ENCODE measurements around the gene SUSD1.
"Not testable (repeated sequence)": the region's sequence is repeated elsewhere in the genome, so short reads cannot be mapped to it uniquely, and the experiment has no call there.

Gene SUSD1

DNA sequence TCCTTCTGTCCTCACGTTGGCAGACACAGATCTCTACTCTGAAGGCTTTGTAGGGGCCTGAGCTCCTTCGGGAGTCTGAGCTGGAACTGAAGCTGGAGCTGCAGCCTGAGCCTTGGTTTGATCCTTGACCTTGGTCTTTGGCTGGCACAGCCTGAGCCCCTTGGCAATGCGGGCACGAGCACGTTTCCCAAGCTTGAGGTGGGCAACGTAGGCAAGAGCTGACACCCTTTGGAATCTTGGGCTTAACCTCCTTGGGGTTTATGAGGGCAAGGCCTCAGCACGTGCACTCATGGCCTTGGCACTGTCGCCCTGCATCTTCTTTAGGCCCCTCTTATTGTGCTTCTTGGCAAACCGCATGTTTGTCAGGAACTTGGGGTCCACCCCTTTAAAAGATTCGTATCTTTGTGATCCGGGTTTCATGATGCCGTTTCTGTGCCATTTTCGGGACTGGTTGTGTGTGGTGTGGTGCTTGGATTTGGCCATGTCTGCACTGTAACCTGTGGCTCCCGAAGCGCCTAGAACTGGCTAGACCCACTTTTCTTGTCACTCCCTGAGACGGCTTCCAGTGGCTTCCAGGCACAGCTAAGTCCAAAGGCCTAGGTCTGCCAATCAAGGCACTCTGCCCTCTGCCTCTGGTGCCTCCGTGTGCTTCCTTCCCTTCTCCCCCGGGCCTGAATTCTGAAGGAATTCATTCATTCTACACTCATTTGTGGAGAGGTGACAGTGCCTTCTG is 1.4 kb downstream of the SUSD1 start:
- DNase-seq (ENCODE audit: low read depth) = no peak

DNA sequence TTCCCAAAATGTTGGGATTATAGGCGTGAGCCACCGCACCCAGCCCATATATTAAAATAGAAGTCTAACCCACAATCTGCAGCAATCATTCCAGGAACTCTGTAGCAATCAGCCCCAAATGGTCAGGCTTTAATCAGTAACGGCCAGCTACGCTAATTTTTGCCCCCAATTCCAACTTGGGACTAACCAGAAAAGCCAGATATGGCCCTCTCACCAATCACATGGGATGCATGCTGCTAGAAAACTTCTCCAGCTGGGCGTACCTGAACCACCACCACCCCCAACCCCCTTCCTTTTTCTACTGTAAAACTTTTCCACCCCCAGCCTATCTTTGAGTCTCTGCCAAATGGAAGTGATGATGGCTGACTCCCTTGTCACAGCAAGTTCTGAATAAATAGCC is 4.1 kb downstream of the SUSD1 start:
- DNase-seq (ENCODE audit: low read depth) = no peak

DNA sequence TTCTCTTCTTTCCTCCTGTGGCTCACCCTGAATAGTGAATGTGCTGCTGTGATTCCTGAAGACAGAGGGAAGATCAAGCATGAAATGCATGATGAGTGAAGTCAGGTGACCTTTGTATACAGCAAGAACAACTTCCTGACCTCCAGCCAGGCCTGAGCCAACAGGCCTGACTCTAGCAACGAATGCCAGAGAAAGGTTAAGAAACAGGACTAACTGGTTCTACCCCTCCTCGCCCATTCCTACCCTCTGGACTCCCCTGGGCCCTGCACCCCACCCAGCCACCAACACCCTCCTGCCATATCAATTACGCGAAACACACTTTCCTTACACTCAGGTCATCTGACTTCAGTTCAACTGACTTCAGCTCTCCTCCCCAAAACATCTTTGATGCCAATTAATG is 4.9 kb downstream of the SUSD1 start:
- no peak for DNase-seq (ENCODE audit: low read depth)

DNA sequence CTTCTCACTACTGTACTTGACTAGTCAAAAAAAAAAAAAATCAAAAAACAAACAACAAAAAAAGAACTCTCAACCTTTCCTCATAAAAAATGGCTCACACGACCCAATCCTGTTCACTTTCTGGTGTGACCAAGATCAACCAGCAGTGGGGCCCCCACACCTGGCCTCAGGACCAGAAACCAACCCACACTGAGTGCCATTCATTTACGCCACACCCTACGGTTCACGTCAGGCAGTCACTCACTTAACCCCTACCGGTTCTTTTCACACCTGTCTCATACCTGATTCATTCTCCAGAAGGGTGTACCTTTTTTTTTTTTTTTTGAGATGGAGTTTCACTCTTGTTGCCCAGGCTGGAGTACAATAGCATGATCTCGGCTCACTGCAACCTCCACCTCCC is 5.7 kb downstream of the SUSD1 start:
- no peak for DNase-seq (ENCODE audit: low read depth)

DNA sequence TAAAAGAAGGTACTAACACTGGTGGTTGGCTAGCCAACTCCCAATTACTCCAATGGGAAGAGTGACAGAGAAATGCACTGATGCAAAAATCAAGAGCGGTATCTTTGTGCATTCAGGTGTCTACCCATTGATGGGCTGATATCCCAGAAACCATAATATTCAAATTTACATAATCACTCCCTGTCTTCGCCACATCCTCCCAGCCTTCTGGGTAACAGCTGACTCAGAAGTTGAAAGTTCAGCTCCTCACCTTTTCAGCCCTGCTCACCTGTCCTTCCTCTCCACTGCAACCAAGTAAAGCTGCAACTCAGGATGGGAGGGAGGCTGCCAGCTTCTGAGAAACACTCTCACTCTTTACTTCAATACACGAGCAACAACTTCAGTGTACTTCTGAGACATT is 6.9 kb downstream of the SUSD1 start:
- DNase-seq (ENCODE audit: low read depth) = no peak

DNA sequence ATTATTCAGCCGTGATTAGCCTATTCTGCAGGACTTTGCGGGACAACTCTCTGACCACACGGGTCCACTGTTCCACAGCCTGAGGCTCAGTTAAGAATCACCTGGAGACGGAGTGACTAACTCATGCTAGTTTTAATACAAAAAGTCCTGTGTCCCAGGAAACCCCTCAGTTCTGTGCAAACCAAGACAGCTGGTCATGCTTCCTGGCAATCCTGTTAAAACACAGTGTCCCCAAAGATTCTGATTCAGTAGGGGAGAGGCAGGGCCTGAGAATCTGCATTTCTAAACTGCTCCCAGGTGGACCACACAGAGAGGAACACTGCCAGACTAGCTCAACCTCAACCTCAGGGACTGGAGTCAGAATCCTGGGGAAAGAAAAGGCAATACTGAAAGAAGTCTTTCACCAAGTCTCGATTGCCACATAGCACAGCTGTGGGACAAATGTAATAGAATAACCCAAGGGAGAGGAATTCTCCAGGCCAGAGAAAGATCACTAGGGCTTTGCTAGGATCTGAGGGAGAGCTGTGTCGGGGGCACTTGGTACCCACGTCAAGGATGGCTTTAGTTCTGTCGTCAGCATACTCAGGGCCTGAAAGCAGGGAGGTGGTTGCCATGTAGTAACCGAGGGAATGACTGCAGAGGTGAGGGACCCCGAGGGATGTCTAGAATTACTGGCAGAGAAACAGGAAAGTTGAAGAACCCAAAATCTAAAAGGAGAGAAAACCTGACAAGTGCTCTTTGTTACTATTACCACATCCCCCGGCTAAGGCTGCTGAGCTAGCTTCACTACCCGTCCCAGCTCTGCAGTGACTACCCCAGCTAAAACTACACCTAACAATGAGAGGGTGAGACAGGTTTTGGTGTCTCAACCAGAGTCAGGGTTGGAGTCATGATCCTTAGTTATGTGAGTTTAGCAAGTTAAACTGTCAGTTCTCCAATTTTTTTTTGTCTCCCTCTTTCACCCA is 8.6 kb downstream of the SUSD1 start:
- no peak for DNase-seq (ENCODE audit: low read depth)

DNA sequence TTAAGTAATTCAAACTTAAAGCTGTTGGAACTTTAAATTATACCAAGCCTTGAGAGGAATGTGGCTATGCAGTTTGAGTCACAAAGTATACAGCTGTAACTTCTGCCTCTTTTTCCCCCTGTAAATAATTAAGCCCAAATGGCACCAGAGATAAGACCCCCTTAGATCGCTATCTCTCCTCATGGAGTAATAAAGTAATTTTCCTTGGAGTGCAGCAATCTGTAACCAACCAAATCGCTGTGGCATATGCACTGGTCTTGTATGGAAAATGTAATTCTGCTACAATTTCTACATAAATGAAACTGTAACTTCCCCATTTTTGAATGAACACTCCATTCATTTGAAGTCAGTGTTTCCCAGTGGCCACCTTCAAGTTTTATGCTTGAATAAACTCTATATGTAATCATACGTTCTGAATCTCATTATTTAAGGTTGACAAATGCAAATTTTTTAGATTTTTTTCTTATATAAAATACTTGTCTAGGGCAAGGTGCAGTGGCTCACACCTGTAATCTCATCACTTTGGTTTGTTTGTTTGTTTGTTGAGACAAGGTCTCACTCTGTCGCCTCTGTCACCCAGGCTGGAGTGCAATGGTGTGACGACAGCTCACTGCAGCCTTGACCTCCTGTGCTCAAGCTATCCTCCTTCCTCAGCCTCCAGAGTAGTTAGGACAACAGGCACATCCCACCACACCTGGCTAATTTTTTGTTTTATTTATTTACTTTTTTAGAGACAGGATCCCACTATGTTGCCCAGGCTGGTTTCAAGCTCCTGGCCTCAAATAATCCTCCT is 12.3 kb downstream of the SUSD1 start:
- no peak for DNase-seq (ENCODE audit: low read depth)

DNA sequence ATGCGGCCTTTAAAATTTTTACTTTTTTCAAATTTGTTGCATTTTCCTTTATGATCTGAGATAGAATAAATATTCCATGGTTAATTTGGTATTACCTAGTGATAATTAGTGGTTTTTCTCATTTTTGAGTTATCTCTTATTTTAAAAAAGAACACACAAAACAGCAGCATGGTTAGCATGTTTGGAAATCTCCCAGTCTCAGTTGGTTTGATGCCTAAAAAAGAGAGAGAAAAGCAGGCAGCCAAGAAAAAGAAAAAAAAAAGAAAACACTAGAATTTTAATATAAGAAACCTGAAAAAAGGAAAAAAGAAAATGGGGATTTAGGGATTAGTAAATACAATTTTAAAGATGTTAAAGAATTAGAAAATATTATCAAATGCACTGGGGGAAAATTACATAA is 15.3 kb downstream of the SUSD1 start:
- no peak for DNase-seq (ENCODE audit: low read depth)

DNA sequence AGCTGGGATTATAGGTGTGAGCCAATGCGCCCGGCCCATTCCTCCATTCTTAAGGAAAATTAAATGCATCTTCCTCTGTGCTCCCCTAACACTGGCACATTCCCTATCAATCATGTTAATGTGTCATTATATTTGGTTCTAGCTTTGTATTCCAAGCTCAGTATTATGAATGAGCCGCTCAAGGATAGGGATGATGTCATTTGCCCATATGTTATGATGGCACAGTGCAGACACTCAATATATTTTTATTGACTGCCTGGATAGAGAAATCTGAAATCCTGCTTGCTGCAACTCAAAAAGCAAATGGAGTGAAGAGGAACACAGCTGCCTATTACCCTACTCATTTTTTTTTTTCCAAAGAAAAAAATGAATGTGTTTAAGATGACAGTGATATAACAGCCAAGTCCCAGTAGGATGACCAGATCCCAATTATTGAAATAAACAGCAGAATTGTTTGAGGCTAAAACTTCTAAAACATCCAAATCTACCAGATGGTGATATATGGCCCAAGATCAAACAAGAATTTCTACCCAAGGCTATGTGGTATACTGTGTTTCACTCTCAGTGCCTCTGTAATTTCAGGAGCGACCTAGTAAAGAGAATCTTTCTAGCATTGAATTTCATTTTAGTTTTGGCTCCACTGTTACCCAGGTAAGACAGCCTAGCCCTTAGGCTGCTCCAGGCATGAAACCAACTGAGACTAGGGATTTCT is 16.3 kb downstream of the SUSD1 start:
- no peak for DNase-seq (ENCODE audit: low read depth)

DNA sequence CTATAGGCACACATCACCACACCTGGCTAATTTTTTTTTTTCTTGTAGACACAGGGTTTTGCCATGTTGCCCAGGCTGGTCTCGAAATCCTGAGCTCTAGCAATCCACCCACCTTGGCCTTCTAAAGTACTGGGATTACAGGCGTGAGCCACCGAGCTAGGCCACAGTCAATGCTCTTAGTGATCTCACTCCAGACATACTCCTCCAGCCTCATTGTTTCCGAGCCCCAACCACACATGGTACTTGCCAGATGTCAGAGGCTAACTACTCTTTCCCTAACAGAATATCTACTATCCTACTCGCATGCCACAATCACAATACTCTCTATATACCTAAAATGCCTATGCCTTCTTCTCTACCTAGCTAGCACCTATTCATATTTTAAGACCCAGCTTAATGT is 17.1 kb downstream of the SUSD1 start:
- DNase-seq (ENCODE audit: low read depth) = no peak

DNA sequence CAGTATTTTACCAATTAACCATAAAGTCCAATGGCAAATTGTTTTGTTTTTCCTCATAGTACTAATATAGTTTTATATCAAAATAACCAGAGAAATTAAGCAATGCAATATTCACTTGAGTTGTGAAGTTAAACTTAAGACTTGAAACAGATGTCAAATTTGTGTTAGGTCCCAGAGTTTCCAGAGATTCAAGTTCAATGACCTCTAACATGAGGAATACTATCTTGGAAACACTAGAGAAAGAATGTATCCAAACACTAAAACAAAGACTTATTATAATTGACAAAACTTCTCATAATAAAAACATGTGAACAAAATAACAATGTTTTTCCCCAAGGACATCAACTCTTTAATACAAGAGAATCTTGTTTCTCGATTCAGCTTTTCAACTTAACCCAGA is 18.0 kb downstream of the SUSD1 start:
- no peak for DNase-seq (ENCODE audit: low read depth)

DNA sequence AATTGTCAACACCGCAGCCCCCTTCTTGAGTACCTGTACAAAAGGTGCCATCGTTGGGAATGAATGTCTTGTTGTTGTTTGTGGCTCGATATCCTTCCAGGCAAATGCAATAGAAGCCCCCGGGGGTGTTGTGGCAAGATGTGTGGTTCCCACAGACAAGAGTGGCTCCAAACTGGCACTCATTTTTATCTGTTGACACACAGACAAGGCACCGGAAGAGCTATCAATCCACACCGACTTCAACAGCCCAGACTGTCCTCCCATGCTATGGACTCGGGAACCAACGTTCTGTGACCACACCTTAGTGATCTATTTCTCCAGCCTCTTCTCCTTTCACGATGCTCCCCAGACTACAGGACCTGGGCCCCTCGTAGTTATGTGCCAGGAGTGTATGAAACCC is 25.9 kb downstream of the SUSD1 start:
- no peak for DNase-seq (ENCODE audit: low read depth)

DNA sequence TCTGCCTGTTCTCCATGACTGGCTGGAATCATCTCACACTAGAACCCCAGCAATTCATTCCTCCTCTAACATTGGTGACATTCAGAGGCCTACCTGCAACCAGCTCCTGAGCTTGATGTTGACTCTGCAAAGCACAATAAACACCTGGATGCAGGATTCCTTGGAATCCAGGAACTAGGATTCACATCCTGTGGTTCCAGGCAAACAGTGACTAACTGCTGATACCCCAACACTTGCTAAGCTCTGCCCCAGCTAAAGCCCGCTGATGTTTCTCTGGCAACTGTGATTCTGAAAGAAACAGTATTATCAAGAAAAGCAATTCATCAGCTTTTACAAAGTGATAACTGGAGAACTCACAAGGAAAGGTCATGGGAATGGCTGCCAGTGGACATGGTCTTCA is 29.2 kb downstream of the SUSD1 start:
- no peak for DNase-seq (ENCODE audit: low read depth)

DNA sequence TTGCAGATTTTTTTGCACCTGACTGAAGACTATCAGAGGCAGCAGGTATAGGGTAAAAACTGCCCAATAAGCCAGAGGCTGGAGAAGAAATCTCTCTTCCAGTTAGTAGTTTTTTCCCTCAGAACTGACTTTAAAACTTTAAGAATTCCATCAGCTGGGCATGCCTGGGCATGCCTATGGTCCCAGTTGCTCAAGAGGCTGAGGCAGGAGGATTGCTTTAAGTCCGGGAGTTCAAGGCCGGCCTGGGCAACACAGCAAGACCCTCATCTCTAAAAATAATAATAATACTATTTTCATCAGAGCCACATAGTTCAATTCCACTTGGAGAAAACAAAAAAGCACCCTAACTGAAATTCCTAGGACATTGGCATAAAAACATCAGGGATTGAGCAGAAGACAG is 30.3 kb downstream of the SUSD1 start:
- no peak for DNase-seq (ENCODE audit: low read depth)

DNA sequence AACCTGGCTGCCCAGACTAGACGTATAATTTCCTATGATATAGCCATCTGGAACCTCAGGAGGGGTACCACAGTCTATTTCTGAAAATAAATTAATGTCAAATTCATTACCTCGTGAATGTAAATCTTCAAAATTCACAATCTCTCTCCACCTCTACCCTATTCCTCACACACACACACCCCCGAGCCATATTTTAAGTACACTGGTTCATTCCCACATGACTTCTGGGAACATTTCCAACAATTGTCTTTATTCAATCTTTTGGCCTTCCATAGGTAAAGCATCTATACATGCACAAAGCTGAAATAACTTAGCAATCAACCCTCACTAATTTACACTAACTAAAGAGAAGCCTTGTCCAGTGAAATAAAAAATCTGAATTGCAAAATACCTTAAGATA is 32.7 kb downstream of the SUSD1 start:
- no peak for DNase-seq (ENCODE audit: low read depth)

DNA sequence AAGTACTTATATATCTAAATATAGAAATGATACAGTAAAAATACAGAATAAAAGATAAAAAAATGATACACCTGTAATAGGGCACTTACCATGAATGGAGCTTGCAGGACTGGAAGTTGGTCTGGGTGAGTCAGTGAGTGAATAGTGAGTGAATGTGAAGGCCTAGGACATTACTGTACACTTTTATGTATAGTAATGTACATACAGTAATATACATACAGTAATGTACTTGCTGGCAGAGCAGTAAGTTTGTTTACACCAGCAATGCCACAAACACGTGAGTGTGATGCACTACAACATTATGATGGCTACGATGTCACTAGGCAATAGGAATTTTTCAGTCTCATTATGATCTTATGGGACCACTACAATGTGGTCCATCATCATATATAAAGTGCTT is 34.2 kb downstream of the SUSD1 start:
- no peak for DNase-seq (ENCODE audit: low read depth)

DNA sequence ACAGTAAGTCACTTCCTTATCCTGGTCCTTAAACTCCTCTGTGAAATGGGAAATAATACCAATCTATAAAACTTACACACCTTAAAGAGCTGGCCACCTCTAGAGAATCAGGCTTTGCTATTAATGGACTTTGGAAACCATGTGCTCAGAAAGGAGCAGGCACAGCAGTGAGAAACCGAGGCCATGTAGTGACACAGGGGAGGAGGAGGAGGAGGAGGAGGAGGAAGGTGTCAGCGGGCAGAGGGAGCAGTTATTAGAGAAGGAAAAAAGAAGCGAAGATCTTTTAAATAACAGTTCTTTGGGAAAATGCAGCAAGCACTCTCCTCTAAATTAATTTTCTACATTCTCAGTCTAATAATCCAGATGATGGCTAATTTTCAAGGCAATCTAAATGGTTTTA is 38.0 kb downstream of the SUSD1 start:
- DNase-seq (ENCODE audit: low read depth) = no peak

DNA sequence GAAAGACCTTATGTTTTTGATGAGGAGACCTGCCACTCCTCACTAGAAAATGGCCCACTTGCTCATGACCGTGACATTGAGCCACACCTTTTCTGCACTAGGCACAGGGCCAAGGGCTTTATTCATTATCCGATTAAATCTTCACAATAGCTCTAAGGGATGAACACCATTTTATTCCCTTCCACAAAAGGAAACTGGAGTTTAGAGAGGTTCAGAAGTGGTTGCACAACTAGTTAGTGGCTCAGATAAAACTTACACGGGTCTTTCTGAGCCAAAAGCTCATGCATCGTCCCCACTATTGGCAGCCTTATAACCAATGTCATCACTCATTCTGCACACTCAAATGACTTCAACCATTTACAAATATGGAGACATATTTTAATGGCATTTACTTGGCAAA is 39.4 kb downstream of the SUSD1 start:
- no peak for DNase-seq (ENCODE audit: low read depth)

DNA sequence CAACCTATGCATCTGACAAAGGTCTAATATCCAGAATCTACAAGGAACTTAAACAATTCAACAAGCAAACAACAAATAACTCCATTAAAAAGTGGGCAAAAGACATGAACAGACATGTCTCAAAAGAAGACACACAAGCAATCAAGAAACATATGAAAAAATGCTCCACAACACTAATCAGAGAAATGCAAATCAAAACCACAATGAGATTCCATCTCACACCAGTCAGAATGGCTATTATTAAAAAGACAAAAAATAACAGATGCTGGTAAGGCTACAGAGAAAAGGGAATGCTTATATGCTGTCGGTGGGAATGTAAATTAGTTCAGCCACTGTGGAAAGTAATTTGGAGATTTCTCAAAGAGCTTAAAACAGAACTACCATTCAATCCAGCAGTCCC is 41.3 kb downstream of the SUSD1 start:
- DNase-seq (ENCODE audit: low read depth) = not testable (repeated sequence)

DNA sequence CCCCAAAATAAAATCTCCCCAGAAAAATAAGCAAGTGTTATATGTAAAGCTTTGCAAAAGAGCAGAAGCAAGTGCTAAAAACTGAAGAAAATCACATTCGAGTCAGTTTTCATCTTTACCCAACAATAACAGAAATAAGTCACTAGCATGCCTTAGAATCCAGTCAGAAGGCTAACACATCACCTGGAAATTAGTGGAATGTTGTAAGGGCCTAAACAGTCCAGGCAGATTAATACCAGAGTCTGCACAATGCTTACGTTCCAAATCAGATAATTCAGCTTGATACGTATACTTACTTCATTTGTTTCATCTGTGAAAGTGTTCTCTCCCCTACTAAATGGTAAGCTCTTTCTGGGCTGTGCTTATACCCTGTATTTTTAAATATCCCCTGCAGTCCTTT is 42.7 kb downstream of the SUSD1 start:
- DNase-seq (ENCODE audit: low read depth) = no peak

DNA sequence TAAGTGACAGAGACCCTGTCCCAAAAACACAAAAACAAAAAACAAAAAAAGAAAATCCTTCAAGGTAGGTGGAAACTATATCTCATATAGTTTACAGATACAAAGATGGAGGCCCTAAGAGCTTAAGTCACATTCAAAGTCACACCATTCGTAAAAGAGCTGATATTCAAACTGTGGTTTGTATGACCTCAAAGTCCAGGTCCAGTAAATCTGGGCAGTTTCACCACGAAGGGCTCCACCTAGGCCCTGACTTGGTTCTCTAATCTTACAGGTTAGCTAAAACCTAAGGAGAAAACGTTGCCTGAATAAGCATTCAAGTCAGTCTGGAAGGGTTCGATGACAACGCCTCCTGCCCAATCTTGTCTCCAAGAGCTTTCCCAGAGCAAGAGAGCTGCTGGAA is 44.1 kb downstream of the SUSD1 start:
- DNase-seq (ENCODE audit: low read depth) = no peak

DNA sequence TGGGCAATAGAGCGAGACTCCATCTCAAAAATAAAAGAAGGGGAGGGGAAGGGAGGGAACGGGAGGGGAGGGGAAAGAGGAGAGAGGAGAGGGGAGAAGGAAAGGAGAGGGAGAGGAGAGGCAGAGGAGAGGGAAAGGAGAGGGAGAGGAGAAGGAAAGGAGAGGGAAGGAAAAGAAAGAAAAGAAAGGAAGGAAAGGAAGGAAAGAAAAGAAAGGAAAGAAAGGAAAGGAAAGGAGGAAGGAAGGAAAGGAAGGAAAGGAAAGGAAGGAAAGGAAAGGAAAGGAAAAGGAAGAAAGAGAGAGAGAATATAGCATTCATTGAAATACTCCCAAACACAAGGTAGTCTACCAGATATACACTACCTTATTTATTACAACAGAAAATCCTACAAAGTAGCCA is 44.8 kb downstream of the SUSD1 start:
- DNase-seq (ENCODE audit: low read depth) = no peak
